ENCODE data around the gene FRMD5.
"Not testable (repeated sequence)": the region's sequence is repeated elsewhere in the genome, so short reads cannot be mapped to it uniquely, and the experiment has no call there.

- TF ChIP-seq EZH2 (IDR thresholded peaks at IDR 0.05; ENCODE audit: borderline replicate concordance, insufficient read depth, low read length, poor library complexity, severe bottlenecking); POLR2AphosphoS5 (IDR thresholded peaks at IDR 0.05); CTCF (IDR thresholded peaks at IDR 0.05; ENCODE audit: poor library complexity, severe bottlenecking): not testable (repeated sequence)
Observed at GRCh38 chr15:43831519-43832052, 363.5 kb downstream of the FRMD5 start.

All from neural cell (in vitro differentiated cells).